Ishikawa (cell line): ENCODE data around the gene OTX1.
A peak's percentile ranks its signal among the peaks of the same experiment; 100 is the strongest.

Experiments
- CEBPB ChIP-seq: IDR thresholded peaks from 2 replicates; pipeline ENCODE4 v1.6.1; 2012
- CREB1 ChIP-seq: IDR thresholded peaks from 2 replicates; pipeline ENCODE4 v1.6.1; 2012; ENCODE audit warnings: low read depth
- EGR1 ChIP-seq: IDR thresholded peaks from 2 replicates; pipeline ENCODE4 v1.6.1; 2012
- EP300 ChIP-seq: IDR thresholded peaks from 2 replicates; pipeline ENCODE4 v1.6.1; 2012; ENCODE audit warnings: borderline replicate concordance
- FOXM1 ChIP-seq: IDR thresholded peaks from 2 replicates; pipeline ENCODE4 v1.6.1; 2012; ENCODE audit warnings: low read depth, borderline replicate concordance
- NFIC ChIP-seq: IDR thresholded peaks from 2 replicates; pipeline ENCODE4 v1.6.1; 2012
- RAD21 ChIP-seq: IDR thresholded peaks from 2 replicates; pipeline ENCODE4 v1.6.1; 2012; ENCODE audit warnings: low read depth
- TAF1 ChIP-seq: IDR thresholded peaks from 2 replicates; pipeline ENCODE4 v1.6.1; 2012; ENCODE audit warnings: low read depth, mild to moderate bottlenecking
- TCF12 ChIP-seq: IDR thresholded peaks from 2 replicates; pipeline ENCODE4 v1.6.1; 2012; ENCODE audit warnings: low read depth
- TEAD4 ChIP-seq: IDR thresholded peaks from 2 replicates; pipeline ENCODE4 v1.6.1; 2012
- YY1 ChIP-seq: IDR thresholded peaks from 2 replicates; pipeline ENCODE4 v1.6.1; 2012; ENCODE audit warnings: low read depth
- ZBTB7A ChIP-seq: IDR thresholded peaks from 2 replicates; pipeline ENCODE4 v1.6.1; 2012; ENCODE audit warnings: low read depth
- TF ChIP-seq, protein P1 (sequence below): IDR thresholded peaks from 2 replicates; pipeline ENCODE4 v1.6.1; 2012; ENCODE audit warnings: low read depth, mild to moderate bottlenecking
- TF ChIP-seq, protein P2 (sequence below): IDR thresholded peaks from 2 replicates; pipeline ENCODE4 v1.6.1; 2012
- TF ChIP-seq, protein P3 (sequence below): IDR thresholded peaks from 2 replicates; pipeline ENCODE4 v1.6.1; 2012

Gene OTX1

DNA sequence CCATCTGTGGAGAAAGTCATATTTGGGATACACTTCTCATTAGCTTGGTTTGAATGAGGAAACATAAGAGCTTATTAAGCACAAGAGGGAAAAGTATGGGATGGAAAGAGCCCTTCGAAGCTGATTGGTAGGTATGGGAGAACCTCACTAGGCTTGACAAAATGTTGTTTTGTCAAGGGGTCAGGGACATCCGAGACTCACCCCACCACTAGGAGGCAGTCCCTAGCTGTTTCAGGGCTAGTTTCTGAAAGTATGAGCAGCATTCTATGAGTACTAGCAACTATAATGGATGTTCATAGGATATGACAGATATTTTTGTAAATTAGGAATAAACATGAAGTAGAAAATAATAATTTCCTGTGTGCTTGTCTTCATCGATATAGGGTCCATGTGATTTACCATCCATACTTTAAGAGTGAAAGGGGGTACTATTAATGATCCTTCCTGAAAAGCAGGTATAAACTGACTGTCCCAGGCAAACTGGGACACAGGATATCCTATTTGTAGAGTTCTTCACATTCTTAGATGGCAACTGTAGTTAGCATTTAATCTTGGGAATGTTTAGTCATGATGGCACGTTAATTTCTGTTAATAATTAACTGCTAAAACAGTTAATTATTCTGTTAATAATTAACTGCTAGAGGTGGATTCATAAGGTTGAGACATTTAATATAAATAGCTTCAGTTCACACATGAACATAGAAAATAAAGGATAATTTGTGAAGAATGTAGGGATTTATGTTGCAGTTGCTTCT, 28.4 kb downstream of the OTX1 start:
- TF ChIP-seq RAD21 = peak; percentile 82
- TF ChIP-seq, protein P1, sequence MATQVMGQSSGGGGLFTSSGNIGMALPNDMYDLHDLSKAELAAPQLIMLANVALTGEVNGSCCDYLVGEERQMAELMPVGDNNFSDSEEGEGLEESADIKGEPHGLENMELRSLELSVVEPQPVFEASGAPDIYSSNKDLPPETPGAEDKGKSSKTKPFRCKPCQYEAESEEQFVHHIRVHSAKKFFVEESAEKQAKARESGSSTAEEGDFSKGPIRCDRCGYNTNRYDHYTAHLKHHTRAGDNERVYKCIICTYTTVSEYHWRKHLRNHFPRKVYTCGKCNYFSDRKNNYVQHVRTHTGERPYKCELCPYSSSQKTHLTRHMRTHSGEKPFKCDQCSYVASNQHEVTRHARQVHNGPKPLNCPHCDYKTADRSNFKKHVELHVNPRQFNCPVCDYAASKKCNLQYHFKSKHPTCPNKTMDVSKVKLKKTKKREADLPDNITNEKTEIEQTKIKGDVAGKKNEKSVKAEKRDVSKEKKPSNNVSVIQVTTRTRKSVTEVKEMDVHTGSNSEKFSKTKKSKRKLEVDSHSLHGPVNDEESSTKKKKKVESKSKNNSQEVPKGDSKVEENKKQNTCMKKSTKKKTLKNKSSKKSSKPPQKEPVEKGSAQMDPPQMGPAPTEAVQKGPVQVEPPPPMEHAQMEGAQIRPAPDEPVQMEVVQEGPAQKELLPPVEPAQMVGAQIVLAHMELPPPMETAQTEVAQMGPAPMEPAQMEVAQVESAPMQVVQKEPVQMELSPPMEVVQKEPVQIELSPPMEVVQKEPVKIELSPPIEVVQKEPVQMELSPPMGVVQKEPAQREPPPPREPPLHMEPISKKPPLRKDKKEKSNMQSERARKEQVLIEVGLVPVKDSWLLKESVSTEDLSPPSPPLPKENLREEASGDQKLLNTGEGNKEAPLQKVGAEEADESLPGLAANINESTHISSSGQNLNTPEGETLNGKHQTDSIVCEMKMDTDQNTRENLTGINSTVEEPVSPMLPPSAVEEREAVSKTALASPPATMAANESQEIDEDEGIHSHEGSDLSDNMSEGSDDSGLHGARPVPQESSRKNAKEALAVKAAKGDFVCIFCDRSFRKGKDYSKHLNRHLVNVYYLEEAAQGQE = no peak

DNA sequence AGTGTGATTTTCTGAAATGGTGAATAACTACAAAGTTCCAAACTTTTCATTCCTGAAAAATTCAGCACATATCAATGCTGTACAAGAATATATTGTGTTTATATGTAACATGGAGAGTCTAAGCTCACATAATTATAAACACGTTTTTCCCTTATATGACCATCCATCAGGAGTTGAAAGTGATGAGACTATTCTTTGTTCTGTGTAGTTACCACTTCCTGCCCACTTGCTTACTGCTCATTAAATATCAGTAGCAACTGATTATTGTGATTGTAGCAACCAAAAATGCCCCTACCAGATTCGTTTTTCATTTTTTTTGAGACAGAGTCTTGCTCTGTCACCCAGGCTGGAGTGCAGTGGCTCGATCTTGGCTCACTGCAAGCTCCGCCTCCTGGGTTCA, 30.8 kb downstream of the OTX1 start:
- TF ChIP-seq CEBPB (no peak), ZBTB7A (no peak), TEAD4 (no peak)
- TF ChIP-seq, protein P2, sequence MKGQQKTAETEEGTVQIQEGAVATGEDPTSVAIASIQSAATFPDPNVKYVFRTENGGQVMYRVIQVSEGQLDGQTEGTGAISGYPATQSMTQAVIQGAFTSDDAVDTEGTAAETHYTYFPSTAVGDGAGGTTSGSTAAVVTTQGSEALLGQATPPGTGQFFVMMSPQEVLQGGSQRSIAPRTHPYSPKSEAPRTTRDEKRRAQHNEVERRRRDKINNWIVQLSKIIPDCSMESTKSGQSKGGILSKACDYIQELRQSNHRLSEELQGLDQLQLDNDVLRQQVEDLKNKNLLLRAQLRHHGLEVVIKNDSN = no peak

DNA sequence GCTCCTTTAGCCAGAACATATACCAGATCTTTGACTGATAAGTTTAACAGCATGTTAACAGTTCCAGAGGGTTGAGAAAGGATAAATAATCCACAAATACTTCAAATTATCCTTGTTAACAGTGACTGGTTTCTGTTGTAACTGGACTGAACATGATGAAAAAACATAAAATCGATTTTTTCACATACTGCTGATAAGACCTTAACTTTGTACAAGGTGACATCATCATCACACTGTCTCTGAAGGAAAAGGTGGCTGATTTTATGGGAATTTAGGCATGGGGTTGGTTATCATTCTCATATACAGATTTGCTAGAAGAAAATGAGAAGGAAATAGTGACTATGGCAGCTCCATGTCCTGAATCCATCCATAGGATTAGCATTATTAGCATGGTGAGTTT, 36.1 kb downstream of the OTX1 start:
- TF ChIP-seq ZBTB7A (no peak), NFIC (no peak), TEAD4 (no peak), TAF1 (no peak), EGR1 (no peak), RAD21 (no peak), CEBPB (no peak), CREB1 (no peak), EP300 (no peak), FOXM1 (no peak), TCF12 (no peak), YY1 (no peak)
- TF ChIP-seq, protein P2 = no peak
- TF ChIP-seq, protein P3, sequence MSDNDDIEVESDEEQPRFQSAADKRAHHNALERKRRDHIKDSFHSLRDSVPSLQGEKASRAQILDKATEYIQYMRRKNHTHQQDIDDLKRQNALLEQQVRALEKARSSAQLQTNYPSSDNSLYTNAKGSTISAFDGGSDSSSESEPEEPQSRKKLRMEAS = no peak
- TF ChIP-seq, protein P1 = no peak

DNA sequence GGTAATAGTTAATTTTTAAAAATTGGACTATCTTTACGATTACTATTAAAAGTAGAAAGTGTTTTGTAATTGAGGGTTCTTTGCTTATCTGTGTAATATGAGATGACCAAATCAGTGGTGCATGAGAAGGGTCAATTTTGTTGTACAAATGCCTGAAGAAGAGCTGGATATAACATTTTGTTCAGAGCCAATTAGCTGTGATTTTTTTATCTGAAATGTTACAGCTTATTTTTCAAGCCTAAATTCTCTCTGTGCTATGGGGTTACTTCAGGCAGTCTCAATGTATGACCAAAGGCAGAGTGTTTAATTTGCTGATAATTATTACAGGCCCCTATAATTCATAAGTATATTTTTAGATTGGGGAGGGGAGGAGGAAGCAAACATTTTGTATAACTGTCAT, 41.8 kb downstream of the OTX1 start:
- no peak for TF ChIP-seq EGR1
- TF ChIP-seq CEBPB = no peak
- TF ChIP-seq RAD21 = no peak
- TF ChIP-seq, protein P3 = no peak
- no peak for TF ChIP-seq ZBTB7A
- no peak for TF ChIP-seq YY1
- TF ChIP-seq NFIC = no peak
- TF ChIP-seq FOXM1 = no peak
- TF ChIP-seq, protein P1 = no peak
- TF ChIP-seq, protein P2 = no peak
- no peak for TF ChIP-seq TAF1
- TF ChIP-seq EP300 = no peak
- TF ChIP-seq TCF12 = no peak
- TF ChIP-seq TEAD4 = no peak

DNA sequence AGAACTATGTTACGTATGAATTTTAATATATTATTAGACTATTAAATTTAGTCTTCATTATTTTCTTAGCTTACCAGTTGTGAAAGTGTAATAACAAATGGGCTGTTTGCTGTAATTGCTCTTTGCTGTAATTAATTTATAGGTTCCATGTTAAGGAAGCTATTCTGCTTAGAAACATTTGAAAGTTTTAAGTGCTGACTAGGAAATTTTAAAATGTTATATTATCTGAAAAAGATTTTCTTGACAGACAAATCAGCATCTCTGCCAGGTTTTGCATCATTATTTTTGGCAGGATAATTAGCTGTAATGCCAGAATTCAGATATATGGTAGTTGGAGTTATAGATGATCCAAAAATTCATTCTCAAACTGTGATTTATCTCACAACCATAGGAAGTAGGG, 42.2 kb downstream of the OTX1 start:
- TF ChIP-seq, protein P2 = no peak
